ENCODE results near the gene TSPAN31.

The TSPAN31 gene

GRCh38 chr12:57783466-57783801 lies 38.6 kb downstream of the TSPAN31 start:
- DNase-seq (ENCODE audit: low spot score) = no peak

GRCh38 chr12:57783861-57784260 lies 39.0 kb downstream of the TSPAN31 start:
- no peak for DNase-seq (ENCODE audit: low spot score)

GRCh38 chr12:57793920-57794319 lies 49.1 kb downstream of the TSPAN31 start:
- no peak for DNase-seq (ENCODE audit: low spot score)

- DNase-seq (ENCODE audit: low spot score) = no peak
Observed at GRCh38 chr12:57795354-57795753, 50.5 kb downstream of the TSPAN31 start.

GRCh38 chr12:57796996-57797395 lies 52.2 kb downstream of the TSPAN31 start:
- no peak for DNase-seq (ENCODE audit: low spot score)

GRCh38 chr12:57797933-57798332 lies 53.1 kb downstream of the TSPAN31 start:
- no peak for DNase-seq (ENCODE audit: low spot score)
